NOMO-1 treated with DMSO at 0.1 percent for 48 hours (cell line): ENCODE results near the gene FAM131C.
"Not testable (repeated sequence)": the region's sequence is repeated elsewhere in the genome, so short reads cannot be mapped to it uniquely, and the experiment has no call there.

Source experiments
- DNase-seq: peaks from one replicate; lab custom pipeline; 2025; ENCODE audit not compliant: unreplicated experiment; lab: John Stamatoyannopoulos, UW

FAM131C gene

GRCh38 chr1:16041200-16041599 lies 32.3 kb downstream of the FAM131C start:
- no peak for DNase-seq

- not testable (repeated sequence) for DNase-seq
These were observed 33.6 kb downstream of the FAM131C start for GRCh38 chr1:16039871-16040270.

GRCh38 chr1:16038620-16038912 lies 34.9 kb downstream of the FAM131C start:
- DNase-seq: no peak

GRCh38 chr1:16036461-16036860 lies 37.0 kb downstream of the FAM131C start:
- not testable (repeated sequence) for DNase-seq

GRCh38 chr1:16033103-16033632 lies 40.3 kb downstream of the FAM131C start:
- DNase-seq: not testable (repeated sequence)

GRCh38 chr1:16032388-16033102 lies 40.9 kb downstream of the FAM131C start:
- DNase-seq: peak; percentile 74

- no peak for DNase-seq
These were observed 41.9 kb downstream of the FAM131C start for GRCh38 chr1:16031551-16031950.

- DNase-seq: no peak
These were observed 44.2 kb downstream of the FAM131C start for GRCh38 chr1:16029288-16029687.

GRCh38 chr1:16029003-16029268 lies 44.5 kb downstream of the FAM131C start:
- DNase-seq: not testable (repeated sequence)

- DNase-seq: no peak
These were observed 45.0 kb downstream of the FAM131C start for GRCh38 chr1:16028237-16029002.

GRCh38 chr1:16026723-16027484 lies 46.5 kb downstream of the FAM131C start:
- peak; percentile 12 for DNase-seq

GRCh38 chr1:16026302-16026701 lies 47.1 kb downstream of the FAM131C start:
- not testable (repeated sequence) for DNase-seq

- DNase-seq: no peak
These were observed 50.3 kb downstream of the FAM131C start for GRCh38 chr1:16023050-16023653.

- DNase-seq: no peak
These were observed 51.1 kb downstream of the FAM131C start for GRCh38 chr1:16022393-16022792.

- no peak for DNase-seq
These were observed 51.8 kb downstream of the FAM131C start, which contains the start of gene CLCNKA for GRCh38 chr1:16021681-16022080. TSS of gene CLCNKA (plus strand) at chr1:16022036. CDS start at chr1:16022620, 584 bp downstream.

GRCh38 chr1:16020878-16021277 lies 52.6 kb downstream of the FAM131C start:
- DNase-seq: not testable (repeated sequence)

GRCh38 chr1:16020325-16020724 lies 53.1 kb downstream of the FAM131C start:
- DNase-seq: no peak

- no peak for DNase-seq
These were observed 53.7 kb downstream of the FAM131C start for GRCh38 chr1:16019644-16020277.

- no peak for DNase-seq
These were observed 54.5 kb downstream of the FAM131C start for GRCh38 chr1:16018749-16019643.

GRCh38 chr1:16018308-16018707 lies 55.1 kb downstream of the FAM131C start:
- no peak for DNase-seq
